Thyroid gland (tissue), 4 donors: Measurements from ENCODE around the gene API5. TPM values are rescaled to one million over a fixed set of nuclear protein-coding genes. Genes with fewer than 3 reads are reported as not detected.
A peak's percentile ranks its signal among the peaks of the same experiment; 100 is the strongest.

Source experiments
- DNase-seq, 2 donors: peaks; one replicate each; pipeline ENCODE4 v3.0.0-alpha.2; 2019
- H3K27ac ChIP-seq, 3 donors: fragments of 200-600 bp; sonication (generic); 1 replicate in 2 of 3; 2 replicates in 1 of 3; pipeline ENCODE4 v1.5.1; 2016 to 2019; ENCODE audit warnings: mild to moderate bottlenecking in 1 of 3, moderate library complexity in 1 of 3
- H3K27me3 ChIP-seq: fragments of 200-600 bp; sonication (generic); one replicate; pipeline ENCODE4 v1.5.1; 2019
- H3K36me3 ChIP-seq, 2 donors: fragments of 200-600 bp; sonication (generic); one replicate each; pipeline ENCODE4 v1.5.1; 2016 to 2019
- H3K4me1 ChIP-seq, 2 donors: fragments of 200-600 bp; sonication (generic); one replicate each; pipeline ENCODE4 v1.5.1; 2017 to 2019
- H3K4me3 ChIP-seq, 3 donors: fragments of 200-600 bp; sonication (generic); replicated peaks in 1 of 3; 1 replicate in 2 of 3; 2 replicates in 1 of 3; pipeline ENCODE4 v1.5.1; 2016; ENCODE audit warnings: mild to moderate bottlenecking in 1 of 3
- H3K9me3 ChIP-seq: fragments of 200-600 bp; sonication (generic); one replicate; pipeline ENCODE4 v1.5.1; 2017
- POLR2A ChIP-seq, 2 donors: fragments of 450-650 bp; IDR thresholded peaks; one replicate each; pipeline ENCODE4 v1.6.1; 2017; ENCODE audit warnings: antibody characterized with exemption in 2 of 2, mild to moderate bottlenecking in 2 of 2, moderate library complexity in 1 of 2
- WGBS, 2 donors: methylation state at CpG; one replicate each; pipeline ENCODE4 v1.1.5; 2017; 5-methylcytosine and 5-hydroxymethylcytosine counted together
- intact Hi-C: fragments of 100-400 bp; cut with DNase I; formaldehyde crosslinking; loops from one replicate; pipeline ENCODE4 v1.15.1; 2023
- total RNA-seq, 4 donors: library from RNA; depleted of rRNA; stranded (reverse); fragments of >200 nt; gene quantifications; one replicate each; pipeline ENCODE4 v1.2.3, GENCODE V29; 2016
- TF ChIP-seq, protein P1 (sequence below), 6 experiments: fragments of 200-600 bp in 3 of 6; fragments of 450-650 bp in 3 of 6; sonication (generic) in 3 of 6; IDR thresholded peaks; one replicate each; pipeline ENCODE4 v1.5.1; 2016 to 2019; ENCODE audit warnings: antibody characterized with exemption in 6 of 6, mild to moderate bottlenecking in 2 of 6, inconsistent platforms in 1 of 6, moderate library complexity in 1 of 6

API5 gene
- 100 to 1,000 TPM in 3 of 4 donors, 10 to 100 TPM in 1; 83.2 to 257 (median 143) TPM for total RNA-seq

DNA sequence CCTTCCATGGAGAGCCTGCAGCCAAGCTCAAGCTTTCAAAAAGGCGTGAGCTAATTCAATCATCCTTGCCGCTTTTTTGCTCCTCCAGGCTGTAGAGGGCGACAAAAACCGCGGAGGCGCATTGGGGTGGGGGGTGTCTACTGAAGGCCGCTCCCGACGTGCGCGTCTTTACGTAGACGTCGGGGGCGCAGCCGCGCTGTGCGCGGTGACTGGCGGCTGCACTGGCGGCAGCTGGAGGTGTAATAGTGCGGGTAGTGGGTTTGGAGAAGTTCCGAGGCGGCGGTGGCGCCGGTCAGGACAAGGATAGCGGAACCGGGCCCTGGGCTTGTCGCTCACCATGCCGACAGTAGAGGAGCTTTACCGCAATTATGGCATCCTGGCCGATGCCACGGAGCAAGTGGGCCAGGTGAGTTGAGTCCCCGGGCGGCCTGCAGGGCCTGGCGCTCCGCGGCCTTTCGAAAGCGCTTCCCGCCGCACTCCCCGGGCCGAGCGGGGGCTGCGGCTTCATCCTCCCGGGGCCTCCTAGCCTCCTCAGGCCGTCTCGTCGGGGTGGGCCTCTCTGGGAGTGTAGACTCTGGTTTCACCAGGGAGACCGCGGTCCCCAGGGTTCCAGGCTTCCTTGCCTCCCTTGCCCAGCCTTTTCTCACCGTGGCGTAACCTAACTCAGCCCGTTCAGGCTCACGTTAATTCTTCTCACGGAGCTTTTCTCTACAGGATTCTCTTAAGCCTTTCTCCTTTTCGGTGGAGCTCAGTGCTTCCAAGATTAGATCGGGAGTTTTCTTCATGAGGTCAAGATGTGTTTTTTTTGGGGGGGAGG, at the start of gene API5:
Gene API5, plus strand, starts transcription at position 206 of the 817 bp plus-strand sequence. Its CDS starts 132 bp downstream, at position 338.
- H3K27me3 ChIP-seq = no peaks in the 10 kb centered on the region
- peak in 1 of 2 donors; percentile 74 for TF ChIP-seq POLR2A (IDR thresholded peaks at IDR 0.05)
- TF ChIP-seq, protein P1, sequence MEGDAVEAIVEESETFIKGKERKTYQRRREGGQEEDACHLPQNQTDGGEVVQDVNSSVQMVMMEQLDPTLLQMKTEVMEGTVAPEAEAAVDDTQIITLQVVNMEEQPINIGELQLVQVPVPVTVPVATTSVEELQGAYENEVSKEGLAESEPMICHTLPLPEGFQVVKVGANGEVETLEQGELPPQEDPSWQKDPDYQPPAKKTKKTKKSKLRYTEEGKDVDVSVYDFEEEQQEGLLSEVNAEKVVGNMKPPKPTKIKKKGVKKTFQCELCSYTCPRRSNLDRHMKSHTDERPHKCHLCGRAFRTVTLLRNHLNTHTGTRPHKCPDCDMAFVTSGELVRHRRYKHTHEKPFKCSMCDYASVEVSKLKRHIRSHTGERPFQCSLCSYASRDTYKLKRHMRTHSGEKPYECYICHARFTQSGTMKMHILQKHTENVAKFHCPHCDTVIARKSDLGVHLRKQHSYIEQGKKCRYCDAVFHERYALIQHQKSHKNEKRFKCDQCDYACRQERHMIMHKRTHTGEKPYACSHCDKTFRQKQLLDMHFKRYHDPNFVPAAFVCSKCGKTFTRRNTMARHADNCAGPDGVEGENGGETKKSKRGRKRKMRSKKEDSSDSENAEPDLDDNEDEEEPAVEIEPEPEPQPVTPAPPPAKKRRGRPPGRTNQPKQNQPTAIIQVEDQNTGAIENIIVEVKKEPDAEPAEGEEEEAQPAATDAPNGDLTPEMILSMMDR (IDR thresholded peaks at IDR 0.05) = peak; percentile 29 to 94 (median 73)
- peaks cover 14 to 20% of the 10 kb centered on the region in 2 donors for H3K4me1 ChIP-seq
- intact Hi-C loops = loop anchor here (10.0 kb wide), 1 partner anchor 103 kb away; no protein-coding TSS in a partner anchor
- no peaks in the 10 kb centered on the region for H3K36me3 ChIP-seq
- peak within 1 kb of the TSS; percentile 10 to 74 (median 67) for H3K27ac ChIP-seq
- peak; percentile 88 to 93 for DNase-seq
- 0% methylated on average over 19 to 23 of the region's 60 CpGs for WGBS, 2 donors
- H3K4me3 ChIP-seq = peak within 1 kb of the TSS; percentile 32 to 70 (median 37)
- no peaks in the 10 kb centered on the region for H3K9me3 ChIP-seq

DNA sequence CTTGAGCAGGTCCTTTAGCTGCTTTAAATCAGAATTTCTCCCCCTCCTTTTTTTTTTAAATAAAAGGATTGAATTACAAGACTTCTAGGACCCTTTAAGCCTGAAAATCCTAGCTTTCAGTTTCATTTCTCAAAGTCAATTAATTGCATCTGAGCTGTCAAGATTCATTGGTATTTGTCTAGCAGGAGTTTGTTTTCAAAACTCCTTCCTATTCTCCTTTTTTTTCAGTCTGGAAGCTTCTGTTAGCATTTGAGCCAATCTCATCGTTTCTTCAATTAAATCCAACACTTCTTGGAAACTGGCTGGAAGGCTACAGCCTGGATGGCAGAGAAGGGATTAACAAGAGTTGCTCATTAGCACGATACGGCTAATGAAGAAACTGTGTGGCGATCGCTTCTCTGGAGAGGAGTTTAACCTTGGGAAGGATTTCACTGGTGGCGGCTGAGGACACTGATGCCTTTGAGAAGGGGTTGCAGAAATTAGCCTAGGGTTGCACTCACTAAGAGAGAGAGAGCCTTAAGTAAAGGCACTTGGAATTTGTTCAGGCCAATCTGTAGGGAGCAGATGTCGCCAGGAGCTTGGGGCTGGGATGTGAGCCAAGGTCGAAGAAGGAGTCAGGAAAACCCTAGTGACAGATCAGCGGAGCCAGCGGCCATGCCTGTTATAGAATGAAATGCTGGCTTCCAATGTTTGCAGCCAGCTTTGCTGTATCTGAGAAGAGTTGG, 43.8 kb upstream of the API5 start:
- 64 to 69% methylated on average over 10 of the region's 10 CpGs for WGBS, 2 donors
- H3K9me3 ChIP-seq = no peaks in the 10 kb centered on the region
- no peaks in the 10 kb centered on the region for H3K27me3 ChIP-seq
- no peaks in the 10 kb centered on the region for H3K4me1 ChIP-seq
- intact Hi-C loops = no loop called here
- H3K4me3 ChIP-seq = no peak overlapping the region
- no peaks in the 10 kb centered on the region for H3K36me3 ChIP-seq
- TF ChIP-seq POLR2A (IDR thresholded peaks at IDR 0.05) = no peak
- TF ChIP-seq, protein P1 (IDR thresholded peaks at IDR 0.05) = no peak
- H3K27ac ChIP-seq = no peak overlapping the region
- no peak for DNase-seq

DNA sequence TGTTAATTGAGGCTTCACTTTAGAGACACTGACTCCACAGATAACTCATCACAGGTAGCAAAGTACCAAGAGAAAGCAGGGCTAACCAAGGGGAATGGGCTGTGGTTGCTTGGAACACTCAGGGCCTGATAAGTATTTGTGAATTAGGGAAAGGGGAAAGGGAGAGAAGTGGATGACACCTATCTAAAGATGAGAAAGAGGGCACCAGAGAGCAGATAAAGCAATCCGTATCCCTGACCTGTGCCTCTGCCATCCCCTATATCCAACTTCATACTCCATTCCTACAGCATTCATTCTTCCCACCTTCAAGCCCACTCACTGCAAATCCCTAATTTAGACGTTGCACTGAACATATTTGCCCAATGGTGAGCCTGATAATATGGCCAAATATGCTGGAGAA, 43.0 kb upstream of the API5 start:
- Histone ChIP-seq H3K4me1 (no peaks in the 10 kb centered on the region), H3K27ac (no peak overlapping the region), H3K4me3 (no peak overlapping the region), H3K27me3 (no peaks in the 10 kb centered on the region), H3K9me3 (no peaks in the 10 kb centered on the region), H3K36me3 (no peaks in the 10 kb centered on the region)
- intact Hi-C loops = no loop called here
- DNase-seq = no peak
- TF ChIP-seq, protein P1 (IDR thresholded peaks at IDR 0.05) = no peak
- WGBS, 2 donors = 36 to 43% methylated on average over 2 of the region's 2 CpGs

DNA sequence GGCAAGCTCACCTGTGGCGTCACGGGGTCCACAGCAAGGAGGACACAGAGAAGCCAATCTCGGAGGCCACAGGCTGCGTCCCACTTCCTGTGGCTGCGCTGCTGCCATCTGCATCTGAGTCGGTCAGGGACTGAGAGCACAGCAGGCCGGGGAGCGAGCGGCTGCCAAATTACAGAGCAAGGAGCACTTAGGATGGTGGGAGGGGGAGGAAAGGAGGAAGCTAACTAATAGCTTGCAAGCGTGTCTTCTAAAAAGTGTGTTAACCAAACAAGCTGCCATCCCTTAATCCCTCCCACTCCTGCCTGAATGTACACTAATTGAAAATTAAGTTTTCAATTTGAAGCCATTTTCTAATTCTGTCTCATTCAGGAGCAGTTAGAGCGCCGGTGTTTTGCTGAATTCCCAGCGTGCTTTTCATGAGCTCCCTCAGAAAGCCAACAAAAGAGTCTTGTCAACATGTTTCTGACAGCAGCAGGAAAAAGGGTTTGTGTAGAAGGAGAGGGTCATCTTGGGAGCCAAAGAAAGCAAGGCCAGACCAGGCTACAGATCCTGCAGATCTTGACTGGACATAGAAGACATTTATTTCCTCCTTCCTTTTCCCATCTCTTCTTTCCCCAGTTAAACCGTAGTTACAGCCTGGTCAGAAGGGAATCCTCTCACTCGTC, 42.4 kb upstream of the API5 start:
- H3K4me3 ChIP-seq = no peak overlapping the region
- no peaks in the 10 kb centered on the region for H3K27me3 ChIP-seq
- no peak for TF ChIP-seq POLR2A (IDR thresholded peaks at IDR 0.05)
- TF ChIP-seq, protein P1 (IDR thresholded peaks at IDR 0.05) = no peak
- DNase-seq = peak in 1 of 2 donors; percentile 2
- H3K36me3 ChIP-seq = no peaks in the 10 kb centered on the region
- intact Hi-C loops = no loop called here
- H3K27ac ChIP-seq = no peak overlapping the region
- WGBS, 2 donors = 38 to 40% methylated on average over 15 of the region's 15 CpGs
- H3K9me3 ChIP-seq = no peaks in the 10 kb centered on the region
- no peaks in the 10 kb centered on the region for H3K4me1 ChIP-seq
